Smooth muscle cell of the brain vasculature (primary cell): ENCODE data around the gene PLXND1.
A peak's percentile ranks its signal among the peaks of the same experiment; 100 is the strongest.
"Not testable (repeated sequence)": the region's sequence is repeated elsewhere in the genome, so short reads cannot be mapped to it uniquely, and the experiment has no call there.

Source experiments
- DNase-seq: peaks from one replicate; pipeline ENCODE4 v3.0.0-alpha.2; 2012; ENCODE audit warnings: low read depth, low spot score

PLXND1 gene

GRCh38 chr3:129606636-129607390, at the start of gene PLXND1:
TSS of gene PLXND1 (minus strand) at chr3:129606676. CDS start at chr3:129606639, 37 bp downstream.
- DNase-seq = no peak

GRCh38 chr3:129655291-129655700, 48.8 kb upstream of the PLXND1 start:
- DNase-seq = no peak

GRCh38 chr3:129654131-129654530, 47.7 kb upstream of the PLXND1 start:
- no peak for DNase-seq

GRCh38 chr3:129653019-129653418, 46.5 kb upstream of the PLXND1 start:
- no peak for DNase-seq

GRCh38 chr3:129651435-129652202, 45.1 kb upstream of the PLXND1 start:
- peak; percentile 72 for DNase-seq

GRCh38 chr3:129650256-129650872, 43.9 kb upstream of the PLXND1 start:
- peak; percentile 41 for DNase-seq

- DNase-seq = no peak
Observed at GRCh38 chr3:129648391-129648790, 41.9 kb upstream of the PLXND1 start.

- DNase-seq = no peak
Observed at GRCh38 chr3:129645286-129645685, 38.8 kb upstream of the PLXND1 start.

- no peak for DNase-seq
Observed at GRCh38 chr3:129644836-129645235, 38.4 kb upstream of the PLXND1 start.

GRCh38 chr3:129641567-129642260, 35.2 kb upstream of the PLXND1 start:
- not testable (repeated sequence) for DNase-seq

GRCh38 chr3:129640985-129641384, 34.5 kb upstream of the PLXND1 start:
- not testable (repeated sequence) for DNase-seq

- DNase-seq = no peak
Observed at GRCh38 chr3:129638481-129638880, 32.0 kb upstream of the PLXND1 start.

- no peak for DNase-seq
Observed at GRCh38 chr3:129636082-129636481, 29.6 kb upstream of the PLXND1 start.

GRCh38 chr3:129635656-129636055, 29.2 kb upstream of the PLXND1 start:
- no peak for DNase-seq

- DNase-seq = no peak
Observed at GRCh38 chr3:129633751-129634481, 27.4 kb upstream of the PLXND1 start.

GRCh38 chr3:129632977-129633376, 26.5 kb upstream of the PLXND1 start:
- DNase-seq = no peak

GRCh38 chr3:129632556-129632955, 26.1 kb upstream of the PLXND1 start:
- DNase-seq = no peak

GRCh38 chr3:129632056-129632455, 25.6 kb upstream of the PLXND1 start:
- no peak for DNase-seq

- DNase-seq = no peak
Observed at GRCh38 chr3:129629011-129629410, 22.5 kb upstream of the PLXND1 start.

- no peak for DNase-seq
Observed at GRCh38 chr3:129628169-129628522, 21.7 kb upstream of the PLXND1 start.
